ENCODE data around the gene MRPL48.

DNA sequence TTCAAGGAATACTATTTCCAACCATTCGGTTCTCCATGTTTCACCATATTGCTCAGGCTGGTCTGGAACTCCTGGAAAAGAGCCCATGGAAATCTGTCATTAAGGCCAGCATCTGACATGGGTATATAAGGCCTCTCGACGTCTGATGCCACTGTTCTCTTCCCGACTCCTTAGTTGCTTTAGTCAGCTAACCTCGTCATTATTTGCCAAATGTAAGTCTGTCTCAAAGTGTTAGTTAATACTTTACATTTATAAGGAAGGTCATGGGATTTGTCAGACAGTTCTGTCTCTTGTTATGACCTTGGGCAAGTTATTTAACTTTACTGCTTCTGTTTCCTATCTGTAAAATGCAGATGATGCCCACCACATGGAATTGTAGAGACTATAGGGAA lies 1.6 kb downstream of the MRPL48 start:
- TF ChIP-seq, protein P1, sequence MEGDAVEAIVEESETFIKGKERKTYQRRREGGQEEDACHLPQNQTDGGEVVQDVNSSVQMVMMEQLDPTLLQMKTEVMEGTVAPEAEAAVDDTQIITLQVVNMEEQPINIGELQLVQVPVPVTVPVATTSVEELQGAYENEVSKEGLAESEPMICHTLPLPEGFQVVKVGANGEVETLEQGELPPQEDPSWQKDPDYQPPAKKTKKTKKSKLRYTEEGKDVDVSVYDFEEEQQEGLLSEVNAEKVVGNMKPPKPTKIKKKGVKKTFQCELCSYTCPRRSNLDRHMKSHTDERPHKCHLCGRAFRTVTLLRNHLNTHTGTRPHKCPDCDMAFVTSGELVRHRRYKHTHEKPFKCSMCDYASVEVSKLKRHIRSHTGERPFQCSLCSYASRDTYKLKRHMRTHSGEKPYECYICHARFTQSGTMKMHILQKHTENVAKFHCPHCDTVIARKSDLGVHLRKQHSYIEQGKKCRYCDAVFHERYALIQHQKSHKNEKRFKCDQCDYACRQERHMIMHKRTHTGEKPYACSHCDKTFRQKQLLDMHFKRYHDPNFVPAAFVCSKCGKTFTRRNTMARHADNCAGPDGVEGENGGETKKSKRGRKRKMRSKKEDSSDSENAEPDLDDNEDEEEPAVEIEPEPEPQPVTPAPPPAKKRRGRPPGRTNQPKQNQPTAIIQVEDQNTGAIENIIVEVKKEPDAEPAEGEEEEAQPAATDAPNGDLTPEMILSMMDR (IDR thresholded peaks at IDR 0.05): no peak
- no peak for TF ChIP-seq POLR2AphosphoS5 (IDR thresholded peaks at IDR 0.05)
